Measurements from ENCODE around the gene PDE6A.
"Not testable (repeated sequence)": the region's sequence is repeated elsewhere in the genome, so short reads cannot be mapped to it uniquely, and the experiment has no call there.

PDE6A gene

DNA sequence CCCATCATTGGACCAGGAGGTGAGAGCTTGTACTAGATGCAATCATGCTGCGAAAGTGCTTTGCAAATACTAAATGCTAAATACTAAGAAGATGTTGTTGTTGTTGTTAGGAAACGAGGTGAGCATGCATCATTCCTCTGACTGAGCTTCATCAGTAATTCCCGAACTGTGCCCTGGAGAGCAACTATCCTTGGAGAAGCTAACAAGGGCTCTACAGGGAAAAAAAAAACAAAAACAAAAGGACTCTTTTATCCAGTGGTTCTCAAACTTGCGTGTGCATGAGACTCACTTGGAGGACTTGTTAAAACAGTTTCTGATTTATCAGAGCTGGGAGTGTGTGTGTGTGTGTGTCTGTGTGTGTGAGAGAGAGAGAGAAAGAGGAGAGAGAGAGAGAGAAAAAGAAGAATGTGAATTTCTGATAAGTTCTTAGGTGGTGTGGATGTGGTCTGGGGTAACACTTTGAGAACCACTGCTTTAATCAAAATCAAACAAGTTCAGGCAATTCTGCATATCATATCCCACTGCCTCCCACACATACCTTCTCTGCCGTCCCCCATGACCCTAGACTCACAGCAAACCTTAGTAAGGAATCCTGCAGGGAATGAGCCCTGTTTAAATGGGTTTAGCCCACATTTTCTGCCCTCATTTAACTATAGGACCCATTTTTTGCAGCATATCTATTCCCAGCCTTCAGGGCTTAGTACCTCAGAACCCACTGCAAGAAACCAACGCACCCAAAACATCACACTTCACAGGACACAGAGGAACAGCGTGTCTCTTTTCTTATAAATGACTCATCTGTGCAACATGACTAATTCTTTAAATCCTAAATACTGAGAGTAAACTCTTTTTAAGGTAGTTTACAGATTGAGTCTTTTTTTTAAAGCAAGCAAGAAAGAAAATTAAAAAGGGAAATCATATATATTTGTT lies 48.9 kb downstream of the PDE6A start:
- peaks cover 10% of the 10 kb centered on the region for H3K4me1 Mint-ChIP-seq

DNA sequence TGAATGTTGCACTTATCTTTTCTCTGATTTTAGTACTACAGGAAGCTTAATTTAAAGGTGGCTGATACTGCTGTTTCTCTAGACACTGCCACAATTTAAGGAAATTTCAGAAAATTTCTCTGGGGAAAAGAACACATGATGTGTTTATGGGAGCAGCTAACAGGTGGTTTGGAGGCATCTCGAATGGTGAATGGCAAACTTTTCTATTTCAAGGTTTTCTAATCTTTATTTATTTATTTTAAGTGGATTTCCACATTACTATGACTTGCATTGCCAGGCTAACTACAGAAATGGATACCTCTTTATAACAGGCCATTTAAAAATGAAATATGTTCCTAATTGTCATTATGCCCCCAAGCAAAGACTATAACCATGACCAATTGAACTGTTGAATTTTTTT lies 50.4 kb downstream of the PDE6A start:
- Mint-ChIP-seq H3K4me3 (no peak overlapping the region), H3K4me1 (peaks cover 10% of the 10 kb centered on the region), H3K27ac (no peak overlapping the region), H3K27me3 (peaks cover 12% of the 10 kb centered on the region), H3K9me3 (no peaks in the 10 kb centered on the region)
- no peak for DNase-seq
- no peak for ATAC-seq

More for the DNA sequence above, 48.9 kb downstream of the PDE6A start:
- DNase-seq (no peak), ATAC-seq (peak; percentile 88)
- Mint-ChIP-seq H3K27me3 (peaks cover 16% of the 10 kb centered on the region), H3K27ac (peak overlapping the region in 1 of 2 donors; percentile 73), H3K9me3 (no peaks in the 10 kb centered on the region), H3K4me3 (no peak overlapping the region)

DNA sequence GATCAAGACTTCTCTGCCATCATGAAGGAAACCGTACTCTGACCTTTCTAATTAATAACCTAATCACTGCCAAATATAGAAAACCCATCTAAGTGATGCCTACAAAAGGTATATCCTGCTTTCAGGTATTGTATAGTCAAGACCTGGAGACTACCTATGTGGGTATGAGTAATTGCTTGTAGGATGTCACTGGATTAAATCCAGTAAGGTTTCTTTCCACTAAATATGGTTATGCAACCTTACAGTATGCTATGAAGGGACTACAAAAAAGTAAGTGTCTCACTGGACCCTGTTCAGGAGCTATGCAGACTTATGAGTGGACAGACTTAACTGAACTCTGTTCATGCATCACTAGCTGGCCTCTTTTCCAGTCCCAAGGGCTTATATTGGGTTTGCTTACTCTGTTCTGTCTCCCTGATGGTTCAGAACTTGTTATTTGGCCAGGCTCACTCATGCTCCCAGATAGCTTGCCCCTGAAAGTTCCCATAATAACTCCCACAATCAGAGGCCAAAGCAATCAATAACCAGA lies 51.1 kb downstream of the PDE6A start:
- H3K27ac Mint-ChIP-seq: no peak overlapping the region
- no peak for ATAC-seq
- no peak for DNase-seq
- no peak overlapping the region for H3K4me3 Mint-ChIP-seq
- H3K27me3 Mint-ChIP-seq: peaks cover 9% of the 10 kb centered on the region
- peaks cover 10% of the 10 kb centered on the region for H3K4me1 Mint-ChIP-seq
- H3K9me3 Mint-ChIP-seq: no peaks in the 10 kb centered on the region

DNA sequence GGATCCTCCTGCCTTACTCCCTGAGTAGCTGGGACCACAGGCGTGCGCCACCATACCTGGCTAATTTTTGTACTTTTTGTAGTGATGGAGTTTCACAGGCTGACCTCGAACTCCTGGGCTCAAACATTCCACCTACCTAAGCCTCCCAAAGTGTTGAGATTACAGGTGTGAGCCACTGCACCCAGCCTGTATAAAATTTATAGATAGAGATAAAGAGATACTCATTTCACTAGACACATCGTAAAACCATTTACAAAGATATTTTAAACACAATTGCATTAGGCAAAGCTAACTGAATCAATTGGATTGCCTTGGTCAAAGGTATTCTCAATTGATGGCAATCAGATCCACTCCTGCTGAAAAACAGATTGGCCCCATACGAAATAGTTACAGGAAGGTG lies 52.0 kb downstream of the PDE6A start:
- Mint-ChIP-seq H3K4me3 (no peak overlapping the region), H3K27me3 (peaks cover 2% of the 10 kb centered on the region), H3K27ac (no peak overlapping the region), H3K4me1 (peaks cover 10% of the 10 kb centered on the region), H3K9me3 (no peaks in the 10 kb centered on the region)
- DNase-seq: no peak
- no peak for ATAC-seq

DNA sequence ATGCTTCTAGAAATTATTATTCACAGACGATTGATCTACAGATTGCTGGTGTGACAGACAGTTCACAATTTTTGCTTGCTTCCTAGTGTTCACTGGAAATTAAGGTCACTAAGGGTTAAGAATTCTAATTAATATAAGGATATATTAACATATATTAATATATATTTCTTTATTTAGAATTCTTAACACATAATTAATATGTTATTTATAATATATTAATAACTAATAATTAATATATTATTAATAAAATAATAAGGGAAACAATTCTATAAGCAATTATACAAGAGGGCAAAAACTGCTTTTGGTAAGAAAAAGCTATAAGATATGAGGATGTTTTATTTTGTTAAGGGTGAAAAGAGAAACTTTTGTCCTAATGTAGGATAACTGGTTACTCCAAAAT lies 56.3 kb downstream of the PDE6A start:
- Mint-ChIP-seq H3K4me1 (no peaks in the 10 kb centered on the region), H3K9me3 (no peaks in the 10 kb centered on the region), H3K4me3 (no peak overlapping the region), H3K27ac (no peak overlapping the region), H3K27me3 (no peaks in the 10 kb centered on the region)
- ATAC-seq (no peak), DNase-seq (no peak)

DNA sequence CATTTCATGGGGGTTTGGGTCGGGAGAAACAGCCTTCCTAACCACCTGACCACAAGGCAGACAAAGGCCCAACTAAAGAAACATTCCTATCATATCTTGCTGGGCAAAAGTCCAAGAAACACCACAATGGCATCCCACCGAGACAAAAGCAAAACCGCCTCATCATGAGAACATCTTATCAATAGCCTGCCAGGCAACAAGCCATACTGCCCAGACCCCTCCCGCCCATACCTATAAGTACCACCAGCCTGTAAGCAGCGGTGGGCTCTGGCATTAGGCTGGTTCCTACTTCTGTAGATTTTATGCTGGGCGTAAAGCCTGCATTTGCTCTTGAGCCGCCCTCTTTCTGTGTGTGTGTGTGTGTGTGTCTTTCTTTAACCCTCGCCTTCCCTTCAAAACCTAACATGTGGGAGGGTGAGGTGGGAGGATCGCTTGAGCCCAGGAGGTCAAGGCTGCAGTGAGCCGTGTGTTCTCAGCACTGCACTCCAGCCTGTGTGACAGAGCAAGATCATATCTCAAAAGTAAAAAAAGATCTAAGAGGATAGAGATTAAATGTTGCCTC lies 56.9 kb downstream of the PDE6A start:
- H3K9me3 Mint-ChIP-seq: no peaks in the 10 kb centered on the region
- no peak overlapping the region for H3K27ac Mint-ChIP-seq
- DNase-seq (no peak), ATAC-seq (no peak)
- no peaks in the 10 kb centered on the region for H3K27me3 Mint-ChIP-seq
- H3K4me3 Mint-ChIP-seq: no peak overlapping the region
- no peaks in the 10 kb centered on the region for H3K4me1 Mint-ChIP-seq

DNA sequence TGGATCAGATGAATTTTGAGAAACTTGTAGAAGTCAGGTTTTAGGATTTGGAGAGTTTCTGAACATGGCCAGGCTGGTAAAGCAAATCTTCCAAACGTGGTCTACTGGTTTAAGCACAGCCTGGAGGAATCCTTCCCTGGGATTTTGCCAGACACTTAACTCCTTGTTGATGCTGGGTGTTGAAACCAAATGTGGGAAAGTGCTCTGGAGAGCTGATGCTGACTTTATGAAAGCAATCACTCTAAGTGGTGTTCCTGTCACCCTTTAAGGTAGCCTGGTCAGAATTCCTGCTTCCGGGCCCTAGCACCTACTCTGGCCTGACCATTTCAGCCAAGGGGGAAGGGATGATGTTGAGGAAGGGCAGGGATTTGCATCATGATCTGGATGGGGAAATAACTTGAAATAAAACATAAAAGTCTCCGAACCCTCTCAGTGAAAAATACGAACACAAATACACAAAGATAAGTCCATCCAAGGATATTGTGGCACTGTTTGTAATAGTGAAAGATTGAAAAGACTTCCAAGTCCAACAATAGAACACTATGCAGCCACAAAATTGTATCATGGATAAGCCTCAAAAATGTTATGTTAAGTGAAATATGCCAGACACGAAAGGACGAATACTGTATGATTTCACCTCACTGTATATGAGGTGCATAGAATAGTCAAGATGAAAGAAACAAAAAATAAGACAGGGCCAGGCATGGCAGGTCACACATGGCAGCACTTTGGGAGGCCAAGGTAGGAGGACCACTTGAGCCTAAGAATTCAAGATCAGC lies 57.7 kb downstream of the PDE6A start:
- no peak overlapping the region for H3K4me3 Mint-ChIP-seq
- H3K27ac Mint-ChIP-seq: no peak overlapping the region
- no peaks in the 10 kb centered on the region for H3K9me3 Mint-ChIP-seq
- DNase-seq (no peak), ATAC-seq (no peak)
- H3K27me3 Mint-ChIP-seq: no peaks in the 10 kb centered on the region
- H3K4me1 Mint-ChIP-seq: no peaks in the 10 kb centered on the region

DNA sequence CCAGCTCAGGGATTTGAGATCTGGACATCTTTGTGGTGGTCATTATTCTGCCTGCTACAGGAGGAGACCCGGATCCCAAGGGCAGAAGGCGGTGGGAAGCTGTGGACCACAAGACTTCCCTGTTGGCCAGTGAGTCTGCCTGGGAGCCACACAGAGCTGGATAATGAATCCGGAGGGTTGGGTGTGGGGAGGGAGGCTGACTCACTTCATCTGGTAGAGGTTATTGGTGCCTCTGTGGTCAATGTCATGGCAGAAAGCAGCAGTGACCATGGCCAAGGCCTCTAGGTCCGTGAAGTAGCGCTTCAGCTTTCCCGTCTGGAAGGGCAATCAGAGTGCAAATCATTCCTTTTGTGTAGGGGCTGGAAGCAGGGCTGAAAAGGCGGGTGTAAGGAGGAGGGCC lies 58.5 kb downstream of the PDE6A start:
- ATAC-seq (no peak), DNase-seq (no peak)
- no peak overlapping the region for H3K4me3 Mint-ChIP-seq
- no peaks in the 10 kb centered on the region for H3K9me3 Mint-ChIP-seq
- no peaks in the 10 kb centered on the region for H3K27me3 Mint-ChIP-seq
- H3K4me1 Mint-ChIP-seq: no peaks in the 10 kb centered on the region
- H3K27ac Mint-ChIP-seq: no peak overlapping the region

DNA sequence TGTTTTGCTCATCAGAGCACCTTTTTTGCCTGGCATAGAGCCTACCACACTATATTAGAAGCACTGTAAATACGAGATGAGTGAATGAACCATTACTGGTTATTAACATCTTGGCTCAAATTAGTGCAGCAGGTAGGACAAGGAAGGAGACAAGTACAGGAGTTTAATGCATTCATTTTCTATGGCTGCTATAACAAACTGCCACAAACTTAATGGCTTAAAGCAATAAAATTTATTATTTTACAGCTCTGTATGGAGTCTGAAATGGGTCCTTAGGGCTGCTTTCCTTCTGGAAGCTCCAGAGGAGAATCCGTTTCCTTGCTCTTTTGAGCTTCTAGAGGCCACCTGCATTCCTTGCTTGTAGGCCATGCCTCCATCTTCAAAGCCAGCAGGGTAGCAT lies 59.1 kb downstream of the PDE6A start:
- Mint-ChIP-seq H3K9me3 (no peaks in the 10 kb centered on the region), H3K4me1 (no peaks in the 10 kb centered on the region), H3K27ac (no peak overlapping the region), H3K4me3 (no peak overlapping the region), H3K27me3 (no peaks in the 10 kb centered on the region)
- no peak for DNase-seq
- no peak for ATAC-seq

DNA sequence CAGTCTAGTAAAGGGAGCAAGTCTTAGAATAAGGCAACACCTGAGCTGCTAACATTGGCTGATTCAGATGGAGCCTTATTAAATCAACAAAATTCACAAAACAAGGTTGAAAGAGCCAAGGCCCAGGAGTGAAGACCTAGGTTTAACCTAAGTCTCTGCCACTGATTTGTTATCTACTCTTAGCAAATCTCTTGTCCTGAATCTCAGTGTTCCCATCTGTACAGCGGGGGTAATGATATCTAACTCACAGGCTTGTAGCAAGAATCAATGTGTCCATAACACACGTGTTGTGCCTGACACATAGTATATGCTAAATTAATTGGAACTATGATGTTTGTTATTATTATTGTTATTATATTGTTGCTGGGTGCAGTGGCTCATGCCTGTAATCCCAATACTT lies 61.0 kb downstream of the PDE6A start:
- DNase-seq: no peak
- Mint-ChIP-seq H3K4me3 (no peak overlapping the region), H3K4me1 (no peaks in the 10 kb centered on the region), H3K9me3 (no peaks in the 10 kb centered on the region), H3K27me3 (peaks cover 6% of the 10 kb centered on the region), H3K27ac (no peak overlapping the region)
- no peak for ATAC-seq

DNA sequence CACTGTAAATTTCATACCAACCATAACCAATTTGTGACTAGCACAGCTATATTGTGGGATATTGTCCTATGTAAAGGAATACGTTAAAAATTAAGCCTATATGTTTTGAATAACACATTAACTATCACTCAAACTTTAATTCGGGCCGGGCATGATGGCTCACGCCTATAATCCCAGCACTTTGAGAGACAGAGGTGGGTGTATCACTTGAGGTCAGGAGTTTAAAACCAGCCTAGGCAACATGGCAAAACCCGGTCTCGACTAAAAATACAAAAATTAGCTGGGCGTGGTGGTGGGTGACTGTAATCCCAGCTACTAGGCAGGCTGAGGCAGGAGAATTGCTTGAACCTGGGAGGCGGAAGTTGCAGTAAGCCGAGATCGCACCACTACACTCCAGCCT lies 62.0 kb downstream of the PDE6A start:
- ATAC-seq, H3K4me1 Mint-ChIP-seq, H3K9me3 Mint-ChIP-seq, DNase-seq, H3K4me3 Mint-ChIP-seq, H3K27me3 Mint-ChIP-seq, H3K27ac Mint-ChIP-seq: not testable (repeated sequence)

DNA sequence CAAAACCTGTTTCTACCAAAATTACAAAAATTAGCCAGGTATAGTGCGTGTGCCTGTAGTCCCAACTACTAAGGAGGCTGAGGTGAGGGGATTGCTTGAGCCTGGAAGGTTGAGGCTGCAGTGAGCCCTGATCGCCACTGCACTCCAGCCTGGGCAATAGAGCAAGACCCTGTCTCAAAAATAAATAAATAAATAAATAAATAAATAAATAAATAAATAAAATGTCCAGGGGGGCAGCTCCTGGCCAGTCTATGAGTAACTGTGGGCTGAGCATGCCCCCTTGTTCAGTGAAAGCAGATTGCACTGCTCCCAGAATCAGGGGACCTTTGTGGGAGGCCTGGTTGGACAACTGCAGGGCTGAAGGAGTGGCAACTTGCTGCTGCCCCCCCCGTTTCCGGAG lies 62.7 kb downstream of the PDE6A start:
- DNase-seq: no peak
- Mint-ChIP-seq H3K9me3 (no peaks in the 10 kb centered on the region), H3K4me1 (no peaks in the 10 kb centered on the region), H3K4me3 (no peak overlapping the region), H3K27me3 (peaks cover 6% of the 10 kb centered on the region), H3K27ac (no peak overlapping the region)
- no peak for ATAC-seq

DNA sequence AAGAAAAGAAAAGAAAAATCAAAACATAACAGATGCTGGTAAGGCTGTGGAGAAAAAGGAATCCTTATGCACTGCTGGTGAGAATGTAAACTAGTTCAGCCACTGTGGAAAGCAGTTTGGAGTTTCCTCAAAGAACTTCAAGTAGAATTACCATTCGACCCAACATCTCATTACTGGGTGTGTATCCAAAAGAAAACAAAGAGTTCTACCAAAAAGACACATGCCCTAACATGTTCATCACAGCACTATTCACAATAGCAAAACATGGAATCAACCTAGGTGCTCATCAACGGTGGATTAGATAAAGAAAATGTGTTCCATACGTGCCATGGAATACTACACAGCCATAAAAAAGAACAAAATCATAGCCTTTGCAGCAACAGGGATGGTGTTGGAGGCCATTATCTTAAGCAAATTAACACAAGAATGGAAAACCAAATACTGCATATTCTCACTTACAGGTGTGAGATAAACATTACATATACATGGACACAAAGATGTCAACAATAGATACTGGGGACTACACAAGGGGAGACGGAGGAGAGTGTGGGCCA lies 63.4 kb downstream of the PDE6A start:
- Mint-ChIP-seq H3K4me1 (no peaks in the 10 kb centered on the region), H3K27me3 (peaks cover 6% of the 10 kb centered on the region), H3K27ac (no peak overlapping the region), H3K4me3 (no peak overlapping the region), H3K9me3 (no peaks in the 10 kb centered on the region)
- no peak for DNase-seq
- no peak for ATAC-seq

DNA sequence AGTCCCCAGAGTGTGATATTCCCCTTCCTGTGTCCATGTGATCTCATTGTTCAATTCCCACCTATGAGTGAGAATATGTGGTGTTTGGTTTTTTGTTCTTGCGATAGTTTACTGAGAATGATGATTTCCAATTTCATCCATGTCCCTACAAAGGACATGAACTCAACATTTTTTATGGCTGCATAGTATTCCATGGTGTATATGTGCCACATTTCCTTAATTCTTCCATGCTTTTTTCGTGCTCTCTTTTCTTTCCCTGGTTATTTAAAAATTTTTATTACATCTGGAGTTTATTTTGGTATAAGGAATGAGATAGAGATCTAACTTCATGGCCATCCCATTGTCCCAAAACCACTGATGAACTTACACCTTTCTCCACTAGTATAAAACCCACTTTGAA lies 65.0 kb downstream of the PDE6A start:
- DNase-seq, H3K9me3 Mint-ChIP-seq: not testable (repeated sequence)

DNA sequence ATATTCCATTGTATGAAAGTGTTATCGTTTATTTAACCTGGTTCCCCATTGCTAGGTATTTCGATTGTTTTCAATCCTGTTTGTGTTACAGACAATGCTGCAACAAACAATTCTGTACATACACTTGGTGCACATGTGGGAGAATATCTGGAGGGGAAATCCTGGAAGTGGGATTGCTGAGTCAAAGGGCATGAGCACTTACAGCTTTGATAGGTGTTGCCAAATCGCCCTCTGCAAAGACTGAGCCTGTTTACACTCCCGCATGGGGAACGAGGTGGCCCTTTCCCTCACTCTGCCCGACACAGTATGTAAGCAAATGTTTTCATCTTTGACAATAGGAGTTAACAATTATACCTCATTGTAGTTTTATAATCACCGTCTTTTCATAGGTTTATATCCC lies 66.2 kb downstream of the PDE6A start:
- Mint-ChIP-seq H3K27me3 (peaks cover 6% of the 10 kb centered on the region), H3K9me3 (no peaks in the 10 kb centered on the region), H3K4me1 (no peaks in the 10 kb centered on the region), H3K27ac (no peak overlapping the region), H3K4me3 (no peak overlapping the region)
- ATAC-seq (no peak), DNase-seq (no peak)

More for the DNA sequence above, 65.0 kb downstream of the PDE6A start:
- not testable (repeated sequence) for H3K27me3 Mint-ChIP-seq, H3K27ac Mint-ChIP-seq, H3K4me1 Mint-ChIP-seq, ATAC-seq, H3K4me3 Mint-ChIP-seq

Data from stimulated activated naive CD8-positive, alpha-beta T cell treated with anti-CD3 and anti-CD28 coated beads, Interleukin-15, amount 100 ng/mL, for 72 hours (primary cell).